GM19043 (cell line): Measurements from ENCODE around the gene ZNRD2.
"Not testable (repeated sequence)": the region's sequence is repeated elsewhere in the genome, so short reads cannot be mapped to it uniquely, and the experiment has no call there.

Experiments
- ATAC-seq: cut with Tn5 transposase; IDR thresholded peaks from one replicate; pipeline ENCODE4 v1.9.1; 2021; ENCODE audit warnings: low read depth; ENCODE audit not compliant: unreplicated experiment

Gene ZNRD2, protein sequence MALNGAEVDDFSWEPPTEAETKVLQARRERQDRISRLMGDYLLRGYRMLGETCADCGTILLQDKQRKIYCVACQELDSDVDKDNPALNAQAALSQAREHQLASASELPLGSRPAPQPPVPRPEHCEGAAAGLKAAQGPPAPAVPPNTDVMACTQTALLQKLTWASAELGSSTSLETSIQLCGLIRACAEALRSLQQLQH

DNA sequence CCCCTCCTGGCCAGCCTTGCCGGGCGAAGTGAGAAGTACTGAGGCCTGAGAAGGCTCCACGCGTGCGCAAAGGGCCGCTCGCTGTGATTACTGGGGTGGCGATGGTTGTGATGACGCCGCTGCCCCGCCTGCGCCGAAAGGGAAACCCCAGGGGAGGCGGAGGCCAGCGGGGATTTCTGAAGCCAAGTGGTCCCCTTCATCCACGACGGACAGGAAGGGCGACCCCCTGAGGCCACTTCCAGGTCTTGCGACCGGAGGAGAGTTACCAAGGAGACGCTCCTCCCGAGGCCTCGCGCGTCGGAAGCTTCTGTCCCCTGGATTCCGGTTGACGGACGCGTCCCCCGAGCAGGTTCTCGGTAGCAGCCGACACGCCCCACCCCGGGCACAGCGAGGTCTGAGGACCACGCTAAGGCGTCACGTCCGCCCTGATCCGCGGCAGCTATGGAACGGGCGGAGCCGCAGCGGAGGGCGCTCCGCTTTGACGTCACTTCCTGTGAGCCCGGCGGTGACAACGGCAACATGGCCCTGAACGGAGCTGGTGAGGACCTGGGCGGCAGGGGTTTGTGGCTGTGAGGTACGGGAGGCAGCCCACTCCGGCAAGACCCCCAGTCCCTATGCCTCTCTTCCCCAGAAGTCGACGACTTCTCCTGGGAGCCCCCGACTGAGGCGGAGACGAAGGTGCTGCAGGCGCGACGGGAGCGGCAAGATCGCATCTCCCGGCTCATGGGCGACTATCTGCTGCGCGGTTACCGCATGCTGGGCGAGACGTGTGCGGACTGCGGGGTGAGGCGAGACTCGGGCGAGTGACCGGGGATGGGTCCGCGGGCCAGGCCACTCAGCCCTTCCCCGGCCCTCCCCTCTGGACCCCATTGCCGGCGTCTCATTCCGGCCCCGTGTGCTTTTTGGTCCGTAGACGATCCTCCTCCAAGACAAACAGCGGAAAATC lies at the start of gene ZNRD2:
TSS of gene ZNRD2 (plus strand) at position 505 of the 946 bp plus-strand sequence. CDS start at position 520, 15 bp downstream.
- peak; percentile 57 for ATAC-seq

DNA sequence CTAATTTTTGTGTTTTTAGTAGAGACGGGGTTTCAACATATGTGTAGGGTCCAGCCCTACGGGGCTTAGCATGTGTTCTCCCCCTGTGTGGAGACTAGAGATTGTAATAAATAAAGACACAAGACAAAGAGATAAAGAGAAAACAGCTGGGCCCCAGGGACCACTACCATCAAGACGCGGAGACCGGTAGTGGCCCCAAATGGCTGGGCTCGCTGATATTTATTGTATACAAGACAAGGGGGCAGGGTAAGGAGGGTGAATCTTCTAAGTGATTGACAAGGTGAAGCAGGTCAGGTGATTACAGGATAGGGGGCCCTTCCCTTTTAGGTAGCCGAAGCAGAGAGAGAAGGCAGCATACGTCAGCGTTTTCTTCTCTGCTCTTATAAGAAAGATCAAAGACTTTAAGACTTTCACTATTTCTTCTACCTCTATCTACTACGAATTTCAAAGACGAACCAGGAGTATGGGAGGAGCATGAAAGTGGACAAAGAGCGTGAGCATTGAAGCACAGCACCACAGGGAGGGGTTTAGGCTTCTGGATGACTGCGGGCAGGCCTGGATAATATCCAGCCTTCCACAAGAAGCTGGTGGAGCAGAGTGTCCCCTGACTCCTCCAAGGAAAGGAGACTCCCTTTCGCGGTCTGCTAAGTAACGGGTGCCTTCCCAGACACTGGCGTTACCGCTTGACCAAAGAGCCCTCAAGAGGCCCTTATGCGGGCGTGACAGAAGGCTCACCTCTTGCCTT lies 48.3 kb upstream of the ZNRD2 start:
- ATAC-seq: not testable (repeated sequence)

DNA sequence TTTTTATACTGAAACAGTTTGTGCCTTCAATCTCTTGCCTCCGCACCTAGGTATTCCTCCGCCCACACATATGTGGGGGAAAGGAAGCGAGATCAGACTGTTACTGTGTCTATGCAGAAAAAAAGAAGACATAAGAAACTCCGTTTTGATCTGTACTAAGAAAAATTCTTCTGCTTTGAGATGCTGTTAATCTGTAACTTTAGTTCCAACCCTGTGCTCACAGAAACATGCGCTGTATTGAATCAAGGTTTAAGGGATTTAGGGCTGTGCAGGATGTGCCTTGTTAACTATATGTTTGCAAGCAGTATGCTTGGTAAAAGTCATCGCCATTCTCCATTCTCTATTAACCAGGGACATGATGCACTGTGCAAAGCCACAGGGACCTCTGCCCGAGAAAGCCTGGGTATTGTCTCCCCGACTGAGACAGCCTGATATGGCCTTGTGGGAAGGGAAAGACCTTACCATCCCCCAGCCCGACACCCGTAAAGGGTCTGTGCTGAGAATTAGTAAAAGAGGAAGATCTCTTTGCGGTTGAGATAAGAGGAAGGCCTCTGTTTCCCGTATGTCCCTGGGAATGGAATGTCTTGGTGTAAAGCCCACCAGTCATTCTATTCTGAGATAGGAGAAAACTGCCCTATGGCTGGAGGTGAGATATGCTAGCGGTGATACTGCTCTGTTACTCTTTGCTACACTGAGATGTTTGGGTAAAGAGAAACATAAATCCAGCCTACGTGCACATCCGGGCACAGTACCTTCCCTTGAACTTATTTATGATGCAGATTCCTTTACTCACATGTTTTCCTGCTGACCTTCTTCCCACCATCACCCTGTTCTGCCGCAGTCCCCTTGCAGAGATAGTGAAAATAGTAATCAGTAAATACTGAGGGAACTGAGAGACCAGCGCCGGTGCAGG lies 47.3 kb upstream of the ZNRD2 start:
- not testable (repeated sequence) for ATAC-seq

DNA sequence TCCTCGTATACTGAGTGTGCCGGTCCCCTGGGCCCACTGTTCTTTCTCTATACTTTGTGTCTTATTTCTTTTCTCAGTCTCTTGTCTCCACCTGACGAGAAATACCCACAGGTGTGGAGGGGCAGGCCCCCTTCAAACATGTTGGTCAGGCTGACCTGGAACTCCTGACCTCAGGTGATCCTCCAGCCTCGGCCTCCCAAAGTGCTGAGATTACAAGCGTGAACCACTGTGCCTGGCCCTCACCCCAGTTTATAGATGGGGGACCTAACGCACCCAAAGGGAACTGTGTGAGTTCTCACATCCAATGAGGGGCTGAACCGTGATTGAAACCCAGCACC lies 46.7 kb upstream of the ZNRD2 start:
- not testable (repeated sequence) for ATAC-seq

DNA sequence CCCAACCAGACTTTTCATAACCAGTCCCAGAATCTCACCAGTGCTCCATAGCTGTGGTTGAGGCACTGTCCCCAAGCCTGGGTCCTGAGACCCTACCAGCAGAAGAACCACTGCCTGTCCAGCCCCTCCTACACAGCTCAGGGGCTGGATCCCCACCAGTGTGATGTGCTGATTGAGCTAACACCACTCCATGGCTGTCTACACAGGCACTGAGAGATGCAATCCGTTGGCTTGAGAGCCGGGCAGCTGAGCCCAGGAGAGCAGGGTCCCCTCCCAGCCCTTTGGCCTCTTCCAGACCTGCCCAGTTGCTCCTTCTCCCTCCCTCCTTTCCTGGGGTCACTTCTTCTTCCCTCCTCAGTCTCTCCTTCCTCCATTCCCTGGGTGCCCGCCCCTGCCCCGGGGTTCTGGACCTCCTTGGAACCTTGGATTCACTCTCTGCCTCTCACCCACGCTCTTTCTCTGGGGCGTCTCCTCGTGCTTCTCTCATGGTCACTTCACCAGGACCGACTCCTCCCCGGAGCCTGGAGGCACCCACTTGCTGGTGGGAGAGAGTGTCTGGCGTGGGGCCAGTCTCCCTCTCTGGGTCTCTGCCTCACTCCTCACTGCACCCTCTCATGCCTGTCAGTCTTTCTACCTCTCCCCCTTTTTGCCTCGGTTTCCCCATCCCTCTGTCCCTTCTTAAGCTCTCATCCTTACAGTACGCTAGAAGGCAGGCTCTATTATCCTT lies 46.1 kb upstream of the ZNRD2 start:
- ATAC-seq: no peak

DNA sequence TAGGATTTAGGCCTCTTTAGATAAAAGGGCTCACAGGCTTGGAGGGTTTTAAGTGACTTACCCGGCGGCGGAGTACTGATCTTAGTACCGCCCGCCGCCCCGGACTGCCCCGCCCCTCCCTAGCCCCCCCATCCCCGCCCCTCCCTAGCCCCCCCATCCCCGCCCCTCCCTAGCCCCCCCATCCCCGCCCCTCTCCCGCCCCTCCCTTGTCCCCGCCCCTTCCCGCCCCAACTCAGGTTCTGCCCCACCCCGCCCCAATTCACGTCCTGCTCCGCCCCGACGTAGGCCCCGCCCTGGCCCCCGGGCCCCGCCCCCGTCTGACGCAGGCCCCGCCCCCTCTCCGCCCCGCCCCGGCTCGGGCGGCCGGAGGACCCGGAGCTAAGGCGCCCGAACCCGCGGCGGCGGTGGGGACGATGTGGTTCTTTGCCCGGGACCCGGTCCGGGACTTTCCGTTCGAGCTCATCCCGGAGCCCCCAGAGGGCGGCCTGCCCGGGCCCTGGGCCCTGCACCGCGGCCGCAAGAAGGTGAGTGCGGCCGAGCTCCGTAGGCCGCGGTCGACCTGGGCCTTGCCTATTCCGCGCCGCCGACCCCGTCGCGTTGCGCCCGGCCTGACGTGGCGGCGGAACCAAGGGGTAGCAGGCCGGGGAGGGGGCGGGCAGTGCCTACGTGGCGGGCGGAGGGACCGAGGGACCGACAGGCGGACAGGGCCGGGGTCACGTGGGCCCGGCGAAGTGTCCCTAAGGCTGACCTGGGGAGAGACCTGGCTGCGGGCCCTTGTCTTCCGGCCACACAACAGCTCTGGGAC lies 45.3 kb upstream of the ZNRD2 start, which contains the start of gene SCYL1:
TSS of gene SCYL1 (plus strand) at position 343 of the 805 bp plus-strand sequence. CDS start at position 414, 71 bp downstream.
- ATAC-seq: no peak

DNA sequence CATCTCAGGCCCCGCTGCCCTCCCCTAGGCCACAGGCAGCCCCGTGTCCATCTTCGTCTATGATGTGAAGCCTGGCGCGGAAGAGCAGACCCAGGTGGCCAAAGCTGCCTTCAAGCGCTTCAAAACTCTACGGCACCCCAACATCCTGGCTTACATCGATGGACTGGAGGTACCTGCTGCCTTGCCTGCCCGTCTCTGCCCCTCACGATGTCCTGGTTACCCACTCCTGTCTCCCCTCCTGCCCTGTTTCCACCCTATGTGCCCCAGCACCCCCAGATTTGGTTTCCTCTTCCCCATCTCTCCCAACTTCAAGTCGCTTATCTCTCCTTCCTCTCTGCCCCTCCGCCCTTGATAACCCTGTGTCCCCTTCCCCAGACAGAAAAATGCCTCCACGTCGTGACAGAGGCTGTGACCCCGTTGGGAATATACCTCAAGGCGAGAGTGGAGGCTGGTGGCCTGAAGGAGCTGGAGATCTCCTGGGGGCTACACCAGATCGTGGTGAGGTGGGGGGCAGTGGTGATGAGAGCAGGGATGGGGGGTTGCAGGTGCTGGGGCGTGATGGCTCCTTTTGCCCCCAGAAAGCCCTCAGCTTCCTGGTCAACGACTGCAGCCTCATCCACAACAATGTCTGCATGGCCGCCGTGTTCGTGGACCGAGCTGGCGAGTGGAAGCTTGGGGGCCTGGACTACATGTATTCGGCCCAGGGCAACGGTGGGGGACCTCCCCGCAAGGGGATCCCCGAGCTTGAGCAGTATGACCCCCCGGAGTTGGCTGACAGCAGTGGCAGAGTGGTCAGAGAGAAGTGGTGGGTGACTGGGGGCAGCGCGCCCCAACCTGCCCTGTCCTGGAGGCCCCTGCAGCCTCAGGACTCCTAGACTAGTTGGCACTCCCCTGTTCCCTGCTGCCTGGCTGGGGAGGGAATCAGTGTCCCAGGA lies 44.5 kb upstream of the ZNRD2 start:
- no peak for ATAC-seq

DNA sequence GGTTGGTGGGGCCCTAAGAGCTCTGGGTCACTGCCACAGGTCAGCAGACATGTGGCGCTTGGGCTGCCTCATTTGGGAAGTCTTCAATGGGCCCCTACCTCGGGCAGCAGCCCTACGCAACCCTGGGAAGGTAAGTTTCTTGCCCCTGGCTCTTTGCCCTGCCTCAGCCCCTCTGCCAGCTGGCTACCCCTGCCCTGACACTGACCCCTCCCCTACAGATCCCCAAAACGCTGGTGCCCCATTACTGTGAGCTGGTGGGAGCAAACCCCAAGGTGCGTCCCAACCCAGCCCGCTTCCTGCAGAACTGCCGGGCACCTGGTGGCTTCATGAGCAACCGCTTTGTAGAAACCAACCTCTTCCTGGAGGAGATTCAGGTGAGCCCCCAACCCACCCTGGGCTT lies 43.5 kb upstream of the ZNRD2 start:
- ATAC-seq: no peak

DNA sequence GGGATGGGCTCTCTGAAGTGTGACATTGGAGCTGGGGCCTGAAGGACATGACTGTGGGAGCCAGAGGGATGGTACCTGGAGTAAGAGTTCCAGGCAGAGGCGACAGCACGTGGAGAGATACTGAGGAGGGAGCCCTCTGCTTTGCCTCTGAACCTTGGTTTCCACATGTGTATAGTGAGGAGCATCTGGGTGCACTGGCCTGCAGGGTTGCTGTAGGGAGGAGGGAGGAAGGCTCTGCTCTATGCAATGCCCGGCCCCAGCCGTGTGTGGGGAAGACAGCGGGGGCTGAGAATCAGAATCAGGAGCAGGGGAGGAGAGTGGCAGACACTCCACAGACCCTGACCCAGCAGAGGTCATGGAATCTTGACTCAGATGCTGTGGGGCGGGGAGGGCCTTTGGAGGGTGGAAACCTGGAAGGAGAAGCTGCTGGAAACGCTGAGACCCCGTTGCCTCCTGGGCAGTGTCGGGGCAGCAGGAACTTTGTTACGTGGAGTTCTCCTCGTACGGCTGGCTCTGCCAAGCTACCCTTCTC lies 41.4 kb upstream of the ZNRD2 start:
- ATAC-seq: no peak

DNA sequence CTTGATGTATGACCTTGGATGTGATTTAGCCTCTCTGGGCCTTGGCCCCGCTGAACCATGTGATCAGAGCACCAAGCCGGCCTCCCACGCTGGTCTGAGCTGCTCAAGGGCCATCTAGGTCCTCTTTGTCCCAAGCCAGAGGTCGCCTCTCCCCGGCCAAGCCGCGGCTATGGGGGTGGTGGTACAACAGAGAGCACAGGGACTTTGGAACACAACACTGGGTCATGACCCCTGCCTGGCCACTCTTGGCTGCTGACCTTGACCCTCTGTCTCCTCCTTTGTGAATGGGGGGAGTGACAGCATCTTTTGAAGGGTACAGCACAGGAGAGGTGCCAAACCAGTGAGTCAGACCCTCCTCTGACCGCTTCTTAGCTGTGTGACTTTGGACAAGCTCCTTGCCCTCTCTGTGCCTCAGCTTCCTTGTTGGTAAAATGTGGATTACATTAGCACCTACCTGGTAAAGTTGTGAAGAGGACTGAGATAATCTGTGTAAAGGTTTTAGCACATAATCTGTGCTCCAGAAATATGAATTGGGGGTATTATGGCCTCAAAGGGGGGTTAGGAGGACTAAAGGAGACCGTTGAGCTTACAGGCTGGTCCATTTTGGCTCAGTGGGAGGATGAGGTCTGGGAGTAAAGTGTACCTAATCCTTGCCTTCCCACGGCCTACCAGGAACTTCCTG lies 40.7 kb upstream of the ZNRD2 start:
- ATAC-seq: no peak

DNA sequence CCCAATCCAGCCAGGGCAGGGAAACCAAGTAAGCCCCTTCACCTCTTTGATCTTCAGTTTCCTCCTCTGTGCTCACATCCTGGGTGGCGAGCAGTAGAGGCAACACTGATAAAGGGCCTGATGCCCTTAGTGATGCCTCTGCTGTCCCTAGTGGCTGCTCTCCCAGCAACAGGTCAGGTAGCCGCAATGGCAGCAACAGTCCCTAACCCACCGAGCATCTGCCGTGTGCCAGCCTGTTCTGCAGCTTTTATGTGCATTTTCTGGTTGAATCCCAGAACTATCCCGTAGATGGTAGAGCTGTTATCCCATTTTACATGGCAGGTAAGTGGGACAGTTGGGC lies 40.1 kb upstream of the ZNRD2 start:
- no peak for ATAC-seq

DNA sequence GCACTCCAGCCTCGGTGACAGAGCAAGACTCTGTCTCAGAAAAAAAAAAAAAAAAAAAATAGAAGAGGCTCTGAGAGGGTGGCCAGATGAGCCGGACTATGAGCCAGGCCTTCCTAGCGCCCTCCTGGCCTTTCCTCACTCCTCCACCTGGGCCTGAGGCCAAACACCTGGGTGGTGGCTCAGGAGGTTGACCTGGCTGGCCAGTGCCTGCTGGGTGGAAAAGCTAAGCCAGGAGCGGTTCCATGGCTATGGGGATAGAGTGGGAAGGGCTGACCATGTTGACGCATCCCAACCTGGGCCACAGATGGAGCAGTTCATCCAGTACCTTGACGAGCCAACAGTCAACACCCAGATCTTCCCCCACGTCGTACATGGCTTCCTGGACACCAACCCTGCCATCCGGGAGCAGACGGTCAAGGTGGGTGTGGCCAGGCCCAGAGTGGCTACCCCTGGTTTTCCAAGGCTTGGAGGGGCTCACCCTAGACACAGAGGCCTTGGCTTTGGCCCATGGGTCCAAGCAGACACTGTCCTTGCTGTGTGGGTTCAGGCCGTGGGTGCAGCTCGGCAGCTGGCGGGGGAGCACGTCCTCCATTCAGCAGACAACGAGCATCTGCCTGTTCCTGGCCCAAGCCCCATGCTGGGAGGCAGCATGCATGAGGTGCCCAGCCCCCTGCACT lies 37.8 kb upstream of the ZNRD2 start:
- no peak for ATAC-seq

DNA sequence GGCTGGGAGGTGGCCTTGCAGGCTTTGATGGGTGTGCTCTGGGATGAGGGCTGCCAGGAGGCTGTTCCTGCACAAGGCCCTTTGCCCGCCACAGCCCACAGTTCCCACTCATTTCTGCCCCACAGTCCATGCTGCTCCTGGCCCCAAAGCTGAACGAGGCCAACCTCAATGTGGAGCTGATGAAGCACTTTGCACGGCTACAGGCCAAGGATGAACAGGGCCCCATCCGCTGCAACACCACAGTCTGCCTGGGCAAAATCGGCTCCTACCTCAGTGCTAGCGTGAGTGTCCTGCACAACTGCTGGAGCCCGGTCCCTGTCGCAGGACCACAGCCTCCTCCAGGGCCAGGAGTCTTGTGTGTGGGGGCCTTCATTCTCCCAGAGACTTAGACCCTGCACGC lies 35.2 kb upstream of the ZNRD2 start:
- no peak for ATAC-seq

DNA sequence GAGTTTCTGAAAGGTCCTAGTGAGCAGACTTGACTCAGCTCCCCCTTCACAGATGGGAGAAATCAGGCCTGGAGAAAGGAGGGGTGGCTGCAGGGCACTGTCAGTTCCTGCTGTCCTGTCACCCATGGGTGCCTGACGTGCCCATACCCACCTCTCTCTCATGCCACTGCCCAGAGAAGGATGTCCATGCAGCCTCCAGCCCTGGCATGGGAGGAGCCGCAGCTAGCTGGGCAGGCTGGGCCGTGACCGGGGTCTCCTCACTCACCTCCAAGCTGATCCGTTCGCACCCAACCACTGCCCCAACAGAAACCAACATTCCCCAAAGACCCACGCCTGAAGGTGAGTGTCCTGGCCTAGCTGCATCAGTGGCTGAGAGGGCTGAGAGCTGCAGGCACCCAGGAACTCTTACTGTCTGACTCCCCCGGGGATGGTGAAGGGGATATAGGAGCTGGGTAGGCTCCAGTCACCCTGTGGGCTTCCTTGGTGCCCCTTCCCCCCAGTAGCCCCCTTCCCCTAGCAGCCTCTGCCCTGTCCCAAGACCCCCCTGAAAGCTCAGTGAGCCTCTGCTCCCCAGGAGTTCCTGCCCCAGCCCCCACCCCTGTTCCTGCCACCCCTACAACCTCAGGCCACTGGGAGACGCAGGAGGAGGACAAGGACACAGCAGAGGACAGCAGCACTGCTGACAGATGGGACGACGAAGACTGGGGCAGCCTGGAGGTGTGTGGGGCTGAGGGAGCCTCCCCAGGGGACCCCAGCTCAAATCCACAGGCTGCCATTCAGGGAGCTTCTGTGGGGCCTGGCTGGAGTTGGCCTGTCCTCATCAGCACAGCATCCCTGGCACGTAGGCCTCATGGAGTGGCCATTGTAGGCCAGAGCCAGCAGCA lies 33.6 kb upstream of the ZNRD2 start:
- no peak for ATAC-seq

DNA sequence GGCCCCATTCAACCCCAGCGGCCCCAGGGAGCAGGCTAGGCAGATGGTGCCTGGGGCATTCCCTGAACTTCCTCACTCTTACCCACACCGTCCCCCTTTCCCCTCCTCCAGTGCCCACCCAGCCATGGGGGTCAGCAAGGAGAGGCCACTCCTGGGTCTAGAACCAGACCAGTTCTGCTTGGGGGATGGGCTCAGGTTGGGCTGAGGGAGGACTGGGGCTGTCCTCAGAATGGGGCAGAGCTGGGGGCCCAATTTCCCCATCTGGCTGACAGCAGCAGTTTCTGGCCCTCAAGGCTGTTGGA lies 33.0 kb upstream of the ZNRD2 start:
- ATAC-seq: no peak
